ENCODE measurements around the gene TUBA4B.

The TUBA4B gene

DNA sequence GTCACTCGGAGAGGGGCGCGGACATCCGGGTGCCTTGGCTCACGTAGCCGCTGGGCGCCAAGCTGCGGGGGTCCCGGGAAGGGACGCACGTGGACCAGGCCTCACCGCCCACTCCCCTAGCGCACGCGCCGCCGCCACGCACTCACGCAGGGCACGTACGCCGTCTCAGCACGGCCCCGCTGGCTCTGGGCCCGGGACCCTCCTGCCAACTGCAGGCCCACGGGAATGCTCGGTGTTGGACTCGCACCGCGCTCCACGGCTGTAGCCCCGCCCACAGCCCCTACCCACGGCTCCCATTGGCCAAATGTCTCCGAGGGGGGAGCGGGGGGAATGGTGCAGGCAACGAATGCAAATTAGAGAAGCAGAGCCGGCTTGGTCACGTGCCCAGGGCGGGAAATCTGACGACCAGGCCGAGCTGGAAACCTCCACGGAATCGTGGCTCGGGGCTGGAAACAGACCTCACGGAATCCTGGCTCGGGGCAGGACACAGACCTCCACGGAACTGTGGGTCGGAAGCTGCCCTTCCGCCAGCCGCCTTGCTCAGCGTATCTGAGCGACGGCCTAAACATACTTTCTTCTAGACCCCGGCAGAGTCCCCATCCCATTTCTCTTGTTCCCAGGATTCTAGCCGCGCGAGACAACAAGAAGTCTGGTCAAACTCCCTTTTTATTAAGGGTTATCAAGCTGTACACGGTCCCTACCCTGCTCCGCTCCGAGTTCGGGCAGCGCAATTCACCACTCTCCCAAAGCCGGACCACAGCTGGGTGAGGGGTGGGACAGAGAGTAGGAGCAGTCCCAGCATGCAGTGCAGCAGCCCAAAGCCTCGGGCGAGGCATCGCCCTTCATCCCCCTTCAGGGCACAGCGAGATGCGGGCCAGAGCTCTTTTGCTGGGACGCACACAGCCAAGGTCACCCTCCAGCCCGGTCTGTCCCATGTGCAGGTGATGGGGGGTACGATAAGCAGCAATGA is 34.0 kb upstream of the TUBA4B start, which contains the start of gene ABCB6:
TSS of gene ABCB6 (minus strand) at position 227 of the 970 bp plus-strand sequence. CDS start 285 bp downstream, outside the sequence.
- peak; percentile 80 to 98 (median 96) for DNase-seq

DNA sequence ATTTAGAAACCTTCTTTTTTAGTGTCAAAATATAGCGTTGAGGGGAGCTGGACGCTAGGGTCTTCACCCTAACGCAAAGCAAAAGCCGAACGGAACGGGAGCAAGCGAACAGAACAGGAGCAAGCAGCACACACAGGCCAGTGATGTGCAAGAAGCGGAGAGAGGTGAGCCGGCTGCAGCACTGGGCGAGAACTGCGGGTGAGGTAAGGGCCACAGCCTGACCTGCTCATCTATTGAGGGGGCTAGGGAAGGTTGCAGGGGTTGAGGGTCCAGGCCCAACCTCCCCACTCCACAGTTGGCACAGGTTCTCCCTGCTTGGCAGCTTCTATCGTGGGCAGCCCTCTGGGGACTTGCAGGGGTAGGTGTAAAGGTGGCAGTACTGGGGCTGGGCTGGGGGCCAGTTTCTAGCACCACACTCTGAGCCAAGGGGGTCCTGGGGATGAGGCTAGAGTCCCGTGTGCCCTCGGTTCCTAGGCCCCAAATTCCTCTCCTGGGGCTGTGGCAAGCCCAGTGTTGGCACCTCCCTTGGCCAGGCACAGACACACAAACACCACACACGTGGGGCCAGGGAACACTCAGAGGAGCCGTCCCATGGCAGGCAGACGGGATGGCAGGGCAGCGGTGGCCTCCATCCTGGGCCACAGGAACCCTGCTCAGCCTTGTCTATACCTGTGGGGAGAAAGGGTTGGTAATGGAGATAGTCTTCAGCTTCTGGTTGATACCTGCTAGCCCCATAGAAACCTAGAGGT is 33.1 kb upstream of the TUBA4B start:
- DNase-seq: no peak

DNA sequence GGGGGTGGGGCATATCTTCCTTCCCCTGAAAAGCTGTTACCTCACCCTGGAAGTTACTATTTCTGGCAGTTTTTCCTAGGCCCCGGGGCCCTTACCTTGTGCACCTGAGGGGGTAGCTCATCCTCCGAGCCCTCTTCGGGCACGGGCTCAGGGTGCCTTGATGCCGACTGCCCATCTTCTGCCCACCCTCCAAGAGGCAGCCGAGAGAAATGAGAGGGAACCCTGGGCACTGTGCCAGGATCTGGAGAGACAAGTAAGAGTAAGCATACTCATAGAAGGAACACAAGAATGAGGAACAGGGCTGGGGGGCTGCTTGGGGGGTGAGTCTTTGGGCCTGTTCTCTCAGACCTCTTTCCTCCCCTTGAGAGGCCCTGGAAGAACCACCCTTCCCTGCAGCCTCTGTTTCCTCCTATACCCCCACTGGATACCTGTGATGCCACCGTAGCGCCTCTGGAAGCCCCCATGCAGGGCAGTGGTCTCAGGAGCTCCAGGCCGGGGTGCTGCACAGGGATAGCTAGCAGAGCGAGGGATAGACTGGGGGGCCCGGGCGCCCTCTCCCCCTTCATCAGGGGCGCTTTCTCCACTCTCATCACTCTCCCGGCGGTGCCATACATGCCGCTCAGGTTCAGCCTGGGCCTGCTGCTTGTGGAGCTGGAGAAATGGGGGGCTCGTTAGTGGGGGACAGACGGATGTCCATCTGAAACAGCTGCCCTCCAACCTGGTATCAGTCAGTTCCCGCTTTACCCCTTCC is 32.2 kb upstream of the TUBA4B start:
- DNase-seq: no peak

DNA sequence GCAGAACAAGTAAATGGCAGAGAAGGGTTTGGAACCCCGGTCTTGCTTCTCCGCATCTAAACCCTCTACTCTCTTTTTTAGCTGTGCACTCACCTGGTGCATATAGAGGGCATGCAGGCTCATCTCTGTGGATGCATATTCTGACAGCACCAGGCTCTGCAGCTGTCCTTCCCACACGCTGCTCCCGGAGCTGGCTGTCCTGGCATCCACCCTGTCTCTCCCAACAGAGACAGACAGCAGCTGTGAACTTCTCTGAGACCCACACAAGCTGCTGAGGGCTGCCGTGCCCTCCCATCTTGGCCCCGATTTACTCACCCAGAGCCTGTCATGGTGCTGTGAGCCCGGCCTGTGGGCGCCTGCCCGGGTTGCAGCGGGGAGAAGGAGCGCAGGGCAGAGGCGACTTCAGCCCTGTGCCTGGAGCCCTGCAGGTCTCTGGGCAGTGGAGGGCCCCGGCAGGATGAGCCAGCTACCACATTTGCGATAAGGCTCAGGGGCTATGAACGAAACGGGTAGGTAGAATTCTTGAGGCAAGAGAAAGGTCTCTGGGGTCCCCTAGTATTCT is 31.0 kb upstream of the TUBA4B start:
- peak in 1 of 58 donors; percentile 8 for DNase-seq

DNA sequence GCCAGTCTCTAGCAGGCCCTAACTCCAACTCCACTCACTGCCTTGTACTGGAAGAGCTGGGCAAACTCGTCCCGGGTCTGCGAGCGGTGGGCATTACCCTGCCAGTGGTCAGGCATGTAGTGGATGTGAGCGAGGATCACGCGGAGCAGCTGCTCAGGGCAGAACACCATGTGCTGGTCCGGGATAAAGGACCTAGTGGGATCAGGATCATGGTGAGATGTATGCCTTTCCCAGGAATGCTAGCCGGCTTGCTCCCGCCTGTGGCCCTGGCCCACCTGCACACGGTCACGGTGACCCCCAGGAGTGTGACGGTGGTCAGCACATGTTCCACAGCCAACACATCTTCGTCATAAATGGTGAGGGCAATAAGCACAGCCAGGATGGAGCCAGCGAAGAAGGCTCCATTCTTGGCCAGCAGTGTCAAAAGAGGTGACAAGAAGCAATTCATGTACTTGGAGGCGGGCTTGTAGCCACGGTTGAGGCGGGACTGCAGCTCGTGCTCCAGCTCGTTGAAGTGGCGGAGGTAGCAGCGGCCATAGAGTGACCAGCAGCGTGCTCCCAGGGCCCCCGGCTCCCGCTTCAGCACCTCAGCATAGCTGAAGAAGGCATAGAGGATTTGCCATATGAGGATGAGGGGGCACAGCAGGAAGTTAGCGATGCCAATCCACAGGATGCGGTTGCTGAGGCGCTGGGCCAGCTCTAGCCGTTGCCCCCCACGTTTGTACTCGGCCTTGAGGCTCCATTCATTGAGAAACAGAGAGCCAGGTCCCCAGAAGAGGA is 29.0 kb upstream of the TUBA4B start:
- no peak for DNase-seq

DNA sequence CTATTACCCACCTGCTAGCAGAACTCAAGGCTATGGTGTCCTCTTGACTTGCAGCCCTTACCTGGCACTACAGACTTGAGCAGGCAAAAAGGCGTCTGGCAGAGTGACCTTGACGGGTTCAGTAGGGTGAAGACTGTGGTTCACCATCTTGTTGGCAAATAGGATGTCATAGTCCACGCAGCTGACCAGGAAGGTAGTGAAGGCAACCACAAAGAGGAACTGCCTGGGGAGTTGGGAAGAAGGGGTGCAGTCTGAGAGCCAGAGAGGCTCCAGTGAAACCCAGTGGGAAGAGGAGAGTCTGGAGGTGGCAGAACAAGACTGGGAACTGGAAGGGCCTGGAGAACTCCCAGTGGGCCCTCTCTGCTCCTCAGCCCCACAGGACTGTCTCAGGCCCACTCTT is 27.7 kb upstream of the TUBA4B start:
- DNase-seq: no peak

DNA sequence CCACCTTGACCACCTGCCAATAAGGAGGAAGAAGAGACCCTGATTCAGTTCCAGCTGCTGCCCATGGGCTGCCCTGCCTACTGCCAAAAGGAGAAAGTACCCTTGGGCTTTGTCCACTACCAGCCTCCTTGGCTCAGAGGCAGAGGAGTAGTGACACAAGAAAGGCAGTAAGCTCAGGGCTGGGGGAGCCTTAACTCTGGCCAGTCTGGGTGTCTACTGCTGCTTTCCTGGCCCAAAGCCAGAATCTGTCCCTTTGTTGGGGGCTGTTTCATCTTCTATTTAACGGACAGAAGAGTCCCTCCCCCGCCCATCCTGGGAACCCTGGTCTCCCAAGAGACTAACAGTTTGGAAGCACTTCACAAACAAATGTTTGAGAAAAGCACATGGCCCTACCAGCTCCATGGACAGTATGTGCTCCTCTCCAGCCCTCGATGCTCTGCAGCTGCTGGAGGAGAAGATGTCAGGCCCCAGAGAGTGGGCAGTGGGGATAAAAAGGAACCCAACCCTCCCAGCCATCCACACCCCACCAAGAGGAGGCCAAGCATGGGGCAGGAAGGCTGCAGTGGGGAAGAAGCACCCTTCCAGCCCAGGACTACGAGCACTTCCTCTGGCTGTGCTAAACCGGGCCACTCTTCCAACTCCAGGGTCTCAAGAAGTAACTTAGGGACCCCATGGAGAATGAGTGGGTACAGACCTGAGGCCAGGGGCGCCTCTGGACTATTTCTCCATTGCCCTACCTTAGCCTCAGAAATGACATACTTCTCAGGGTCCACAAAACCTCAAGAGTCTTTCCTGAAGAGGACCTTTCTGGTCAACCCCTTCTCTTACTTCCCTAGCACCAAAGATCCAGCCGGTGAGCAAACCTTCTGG is 24.8 kb upstream of the TUBA4B start:
- peak in 1 of 58 donors; percentile 44 for DNase-seq

DNA sequence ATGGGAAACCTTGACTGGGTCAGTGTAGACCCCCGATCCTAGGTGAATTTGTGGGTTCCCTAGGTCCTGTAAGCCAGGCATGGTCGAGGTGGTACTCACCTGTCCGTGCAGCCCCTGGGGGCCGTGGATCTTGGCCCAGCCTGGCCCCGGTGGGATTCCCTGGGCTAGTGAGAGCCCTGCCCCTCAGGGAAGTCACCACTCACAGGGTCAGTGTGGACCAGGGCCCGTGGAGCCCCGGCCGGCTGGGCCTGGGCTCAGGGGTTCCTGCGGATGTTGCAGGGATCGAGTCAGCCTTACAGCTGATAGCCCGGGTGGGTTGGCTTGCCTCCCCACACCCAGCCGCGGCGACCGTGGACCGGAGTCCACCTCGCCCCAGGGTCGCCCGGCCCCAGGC is 24.1 kb upstream of the TUBA4B start:
- peak in 1 of 58 donors; percentile 67 for DNase-seq

DNA sequence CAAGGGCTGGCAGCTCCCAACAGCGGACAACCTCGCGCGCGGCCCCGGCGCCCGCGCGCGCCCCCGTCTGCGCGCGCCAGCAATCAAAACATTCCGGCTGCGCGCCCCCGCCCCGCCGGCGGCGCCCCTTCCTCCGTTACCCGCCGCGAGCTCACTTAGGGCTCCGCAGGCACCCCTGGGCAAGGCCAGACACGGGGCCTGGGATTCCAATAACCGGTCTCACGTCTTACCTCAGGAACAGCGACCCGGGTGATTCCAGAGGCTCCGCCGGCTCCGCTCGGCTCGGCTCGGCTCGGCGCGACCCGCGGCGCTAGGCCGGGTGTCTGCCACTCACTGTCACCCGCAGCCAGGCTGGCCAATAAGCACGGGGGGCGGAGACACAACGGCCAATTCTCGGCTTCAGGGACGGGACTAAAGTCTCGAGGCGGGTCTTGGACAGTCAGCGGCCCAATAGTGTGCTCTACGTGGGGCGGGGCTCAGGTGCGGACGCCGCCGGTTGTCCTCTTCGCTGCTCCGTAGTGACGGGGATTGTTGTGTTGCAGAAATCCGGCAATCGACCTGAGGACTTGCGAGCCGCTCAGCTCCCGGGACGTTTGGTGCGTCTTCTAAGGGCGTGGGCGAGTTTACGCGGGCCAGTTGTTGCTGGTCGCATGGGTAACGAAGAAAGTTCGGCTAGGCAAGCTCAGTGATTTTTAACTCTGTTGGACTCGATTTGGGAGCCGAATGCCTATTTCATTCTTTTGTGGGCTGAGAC is 23.6 kb upstream of the TUBA4B start, which contains the start of the genes ANKZF1 and ATG9A:
TSS of gene ANKZF1 (plus strand) at position 502 of the 754 bp plus-strand sequence. CDS start 452 bp downstream, outside the sequence.
TSS of gene ATG9A (minus strand) at position 332 of the 754 bp plus-strand sequence. CDS start 1,612 bp downstream, outside the sequence.
- DNase-seq: peak; percentile 79 to 99 (median 98)

DNA sequence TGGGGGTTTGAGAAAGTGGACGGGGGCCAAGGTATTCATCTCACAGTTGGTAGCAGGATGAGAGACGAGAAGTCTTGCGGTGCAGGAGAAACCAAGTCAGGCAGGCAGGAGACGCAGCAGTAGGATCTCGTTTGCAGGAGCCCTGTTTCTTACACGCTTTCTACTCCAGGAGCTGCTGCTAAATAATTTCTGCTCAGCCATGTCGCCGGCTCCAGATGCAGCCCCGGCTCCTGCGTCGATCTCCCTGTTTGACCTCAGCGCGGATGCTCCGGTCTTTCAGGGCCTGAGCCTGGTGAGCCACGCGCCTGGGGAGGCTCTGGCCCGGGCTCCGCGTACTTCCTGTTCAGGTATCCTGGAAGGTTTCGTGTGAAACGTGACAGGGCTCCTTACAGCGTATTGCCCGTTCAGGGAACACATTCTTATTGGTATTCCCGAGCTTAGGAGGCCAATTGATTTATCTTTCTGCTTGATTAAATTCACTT is 22.9 kb upstream of the TUBA4B start:
- peak in 3 of 58 donors; percentile 21 to 46 (median 24) for DNase-seq

DNA sequence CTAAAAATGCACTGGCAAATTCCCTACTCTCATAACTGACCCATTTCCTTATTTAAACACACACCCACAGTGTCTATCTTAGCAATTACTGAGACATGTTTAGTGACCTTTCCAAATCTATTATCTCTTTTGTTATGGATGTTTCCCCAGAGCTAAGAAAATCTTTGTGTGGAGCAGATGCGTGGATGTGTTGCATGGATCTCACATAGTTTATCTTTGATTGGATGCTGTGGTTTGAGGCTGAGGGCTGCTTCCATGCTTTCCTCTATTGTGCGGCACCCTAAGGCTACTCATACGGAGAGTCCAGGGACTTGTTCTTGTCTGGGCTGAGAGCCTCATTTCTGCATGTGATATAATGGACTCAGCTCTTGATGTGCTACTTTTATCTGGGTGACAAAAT is 18.7 kb upstream of the TUBA4B start:
- no peak for DNase-seq

DNA sequence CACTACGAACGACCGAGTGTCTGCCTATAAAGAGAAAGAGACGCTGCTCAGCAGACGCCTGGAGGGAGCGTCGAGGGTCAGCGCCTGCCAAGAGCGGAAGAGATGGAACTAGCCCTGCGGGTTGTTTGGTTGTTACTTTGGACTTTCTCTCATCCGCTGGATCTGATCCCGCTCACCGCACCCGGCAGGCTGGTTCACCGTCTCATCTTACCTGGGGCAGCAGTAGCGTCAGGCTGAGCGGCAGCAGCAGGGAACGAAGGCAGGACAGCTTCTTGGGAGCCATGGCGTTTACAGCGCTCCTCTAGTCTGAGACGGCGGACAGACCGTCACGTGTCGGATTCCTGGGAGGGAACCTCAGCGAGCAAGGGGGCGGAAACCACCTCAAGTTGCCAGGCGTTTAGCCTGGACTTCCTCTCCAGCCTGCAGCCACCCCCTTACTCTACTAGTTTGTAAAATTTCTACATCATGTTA is 9.7 kb upstream of the TUBA4B start:
- DNase-seq: no peak

DNA sequence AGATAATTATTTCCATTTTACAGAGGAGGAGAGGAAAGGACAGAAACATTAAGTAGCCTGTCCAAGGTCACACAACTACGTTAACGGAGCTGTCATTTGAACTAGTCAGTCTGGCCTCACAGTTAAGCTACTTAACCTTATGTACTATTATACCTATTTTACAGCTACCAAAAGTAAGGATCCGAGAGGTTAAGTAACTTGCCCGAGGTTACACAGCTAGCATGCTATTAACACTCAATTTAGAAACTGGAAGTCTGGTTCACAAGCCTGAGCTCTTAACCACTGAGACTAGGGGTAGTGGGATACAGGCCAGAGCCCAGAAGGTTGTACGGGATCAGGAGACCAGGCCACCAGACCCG is 8.3 kb upstream of the TUBA4B start:
- no peak for DNase-seq

DNA sequence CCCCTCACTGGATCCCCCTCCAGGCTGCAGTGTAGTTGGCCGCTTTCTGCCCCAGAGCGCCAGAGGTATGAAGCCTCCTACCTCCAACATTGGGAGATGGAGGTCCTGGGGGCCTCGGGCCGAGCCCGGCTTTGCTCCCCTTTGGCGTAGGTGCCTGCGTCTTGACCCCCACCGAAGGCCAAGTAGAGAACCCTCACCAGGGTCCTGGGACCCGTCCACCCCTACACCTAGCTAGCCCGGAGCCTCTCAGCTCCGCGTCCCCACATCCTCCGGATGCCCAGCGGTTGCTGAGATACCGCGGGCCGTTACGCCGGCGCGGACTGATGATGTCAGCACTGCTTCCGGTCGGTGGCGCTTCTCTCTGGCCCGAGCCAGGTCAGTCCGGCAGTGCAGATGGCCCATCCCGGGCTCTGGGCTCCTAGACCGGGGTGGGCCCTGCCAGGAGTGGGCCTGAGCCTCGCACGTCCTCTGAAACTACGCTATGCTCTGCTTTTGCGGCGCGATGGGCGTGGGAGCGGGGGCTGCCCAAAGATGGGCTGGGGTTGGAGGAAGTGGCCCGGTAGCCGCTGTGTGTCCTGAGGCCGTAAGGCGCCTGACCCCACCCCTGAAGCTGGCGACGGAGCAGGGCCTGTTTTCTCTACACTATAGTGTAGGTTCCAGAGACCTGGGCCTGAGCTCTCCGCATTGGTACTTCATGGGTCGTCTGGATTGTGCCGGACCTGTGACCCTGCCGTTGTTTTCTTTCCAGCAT is 7.7 kb upstream of the TUBA4B start, which contains the start of the genes GLB1L and STK16:
TSS of gene GLB1L (minus strand) at position 297 of the 751 bp plus-strand sequence. CDS start 1,871 bp downstream, outside the sequence.
TSS of gene STK16 (plus strand) at position 332 of the 751 bp plus-strand sequence. CDS start 521 bp downstream, outside the sequence.
- peak; percentile 18 to 97 (median 87) for DNase-seq

DNA sequence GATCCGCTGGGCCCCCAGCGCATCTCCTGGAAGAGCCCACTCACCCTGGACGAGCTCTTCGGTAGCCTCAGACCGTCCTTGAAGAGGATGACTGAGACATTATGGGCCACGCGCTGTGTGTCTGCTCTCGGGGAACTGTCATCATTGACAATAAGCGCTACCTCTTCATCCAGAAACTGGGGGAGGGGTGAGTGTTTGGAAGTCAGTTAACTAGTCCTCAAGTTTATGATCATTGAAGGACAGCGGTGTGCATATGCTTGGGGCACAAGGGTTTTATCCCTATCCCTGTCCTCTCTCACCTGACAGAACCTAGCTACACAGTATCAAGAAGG is 7.2 kb upstream of the TUBA4B start:
- no peak for DNase-seq

DNA sequence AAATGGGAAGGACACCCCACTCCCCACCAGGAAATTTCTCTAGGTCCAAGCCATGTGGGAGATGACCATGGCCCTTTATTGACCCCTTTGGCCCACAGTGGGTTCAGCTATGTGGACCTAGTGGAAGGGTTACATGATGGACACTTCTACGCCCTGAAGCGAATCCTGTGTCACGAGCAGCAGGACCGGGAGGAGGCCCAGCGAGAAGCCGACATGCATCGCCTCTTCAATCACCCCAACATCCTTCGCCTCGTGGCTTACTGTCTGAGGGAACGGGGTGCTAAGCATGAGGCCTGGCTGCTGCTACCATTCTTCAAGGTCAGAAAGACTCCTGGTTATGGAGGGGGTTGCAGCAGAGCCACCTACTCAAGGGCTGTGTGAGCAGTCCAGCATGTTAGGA is 6.5 kb upstream of the TUBA4B start:
- no peak for DNase-seq

Measured in anterior cingulate cortex (tissue), 58 donors.